Measurements from ENCODE around the gene FRY.

Gene FRY

DNA sequence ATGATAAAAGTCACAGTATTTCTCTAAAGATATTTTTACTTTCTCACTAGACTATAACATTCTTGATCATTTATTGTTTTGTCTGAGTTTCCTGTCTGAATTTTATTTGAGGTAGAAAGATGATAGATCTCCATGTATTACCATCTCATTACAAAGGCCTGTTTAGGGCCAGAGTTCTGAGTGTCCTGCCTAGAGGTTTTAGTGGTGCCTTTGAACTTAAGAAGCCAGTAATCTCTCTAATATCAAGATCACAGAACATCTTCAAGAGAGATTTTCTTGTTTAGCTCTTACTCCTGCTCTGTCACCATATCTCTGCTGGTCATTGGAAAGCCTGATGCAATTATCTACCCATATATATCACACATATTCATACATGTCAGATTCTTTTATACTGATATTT lies 182.1 kb downstream of the FRY start:
- DNase-seq (ENCODE audit: low read depth in 2 of 2): no peak

DNA sequence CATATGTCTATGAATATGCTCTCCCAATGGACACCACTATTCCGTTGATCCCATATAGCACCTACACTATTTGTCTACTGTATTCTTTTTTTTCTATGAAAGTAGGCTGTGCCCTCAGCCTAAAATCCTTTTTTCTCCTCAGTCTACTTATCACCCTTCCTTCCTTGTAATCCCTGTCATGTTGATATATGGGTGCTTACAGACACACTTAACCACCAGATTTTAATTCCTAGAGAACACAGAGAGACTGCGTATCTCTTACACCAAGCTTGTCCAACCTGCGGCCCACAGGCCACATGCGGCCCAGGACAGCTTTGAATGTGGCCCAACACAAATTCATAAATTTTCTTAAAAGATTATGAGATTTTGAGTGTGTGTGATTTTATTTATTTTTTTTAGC lies 182.5 kb downstream of the FRY start:
- no peak for DNase-seq (ENCODE audit: low read depth in 2 of 2)

DNA sequence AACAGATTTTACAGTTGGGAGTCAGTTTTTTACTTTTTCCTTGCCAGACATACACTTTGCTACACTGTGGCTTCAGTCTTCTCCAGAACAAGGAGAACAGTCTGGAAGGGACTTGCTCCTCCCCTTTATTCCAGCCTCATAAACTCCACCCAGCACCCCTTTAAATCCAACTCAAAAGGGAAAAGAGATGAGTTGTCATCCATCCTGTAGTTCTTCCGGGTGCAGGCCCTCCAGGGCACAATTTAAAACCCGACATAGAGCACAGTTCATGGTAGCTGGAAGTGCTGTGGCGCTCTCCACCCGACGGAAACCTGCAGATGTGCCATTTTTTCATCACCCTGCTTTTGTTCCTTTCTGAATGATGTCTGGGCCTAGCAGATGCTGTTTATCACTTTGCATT lies 184.7 kb downstream of the FRY start:
- DNase-seq (ENCODE audit: low read depth in 2 of 2): no peak

DNA sequence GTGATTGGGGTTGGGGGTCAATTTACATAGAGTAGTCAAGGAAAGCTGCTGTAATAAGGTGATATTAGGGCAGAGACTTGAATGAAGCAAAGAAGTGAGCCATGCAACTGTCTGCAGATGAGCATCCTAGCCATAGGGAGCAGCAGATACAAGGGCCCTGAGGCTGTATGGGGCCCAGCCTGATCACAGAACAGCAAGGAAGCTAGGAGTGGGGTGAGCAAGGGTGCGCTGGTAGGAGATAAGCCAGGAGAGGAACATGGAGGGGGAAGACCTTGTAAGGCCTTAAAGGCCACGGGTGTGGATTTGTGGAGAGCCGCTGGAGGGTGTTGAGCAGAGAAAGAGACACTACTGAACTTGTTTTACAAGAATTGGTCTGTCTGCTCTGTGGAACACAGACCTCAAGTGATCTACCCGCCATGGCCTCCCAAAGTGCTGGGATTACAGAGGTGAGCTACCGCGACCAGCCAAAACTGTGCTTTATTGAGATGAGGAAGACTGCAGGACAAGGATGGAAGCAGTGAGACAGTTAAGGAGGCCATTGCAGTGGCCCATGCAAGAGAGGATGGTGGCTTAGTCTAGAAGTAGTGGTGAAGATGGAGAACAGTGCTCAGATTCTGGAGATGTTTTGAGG lies 190.6 kb downstream of the FRY start:
- DNase-seq (ENCODE audit: low read depth in 2 of 2): no peak

DNA sequence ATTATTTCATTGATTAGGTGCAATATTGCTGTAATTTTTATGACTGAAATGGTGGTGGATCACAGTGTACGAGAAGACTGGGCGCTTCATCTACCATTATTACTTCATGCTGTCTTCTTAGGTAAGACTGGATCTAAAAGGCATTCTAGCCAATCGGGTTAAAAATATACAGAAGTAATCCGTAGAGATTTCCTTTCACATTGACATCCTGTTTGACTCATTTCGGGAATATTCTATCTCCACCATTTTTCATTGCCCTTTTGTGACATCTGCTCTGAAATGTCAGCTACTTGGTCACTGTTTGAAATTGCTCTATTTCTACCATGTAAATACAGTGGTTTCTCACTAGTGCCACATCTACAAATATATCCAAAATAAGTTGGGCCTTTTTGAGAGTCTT lies 193.3 kb downstream of the FRY start:
- no peak for DNase-seq (ENCODE audit: low read depth in 2 of 2)

DNA sequence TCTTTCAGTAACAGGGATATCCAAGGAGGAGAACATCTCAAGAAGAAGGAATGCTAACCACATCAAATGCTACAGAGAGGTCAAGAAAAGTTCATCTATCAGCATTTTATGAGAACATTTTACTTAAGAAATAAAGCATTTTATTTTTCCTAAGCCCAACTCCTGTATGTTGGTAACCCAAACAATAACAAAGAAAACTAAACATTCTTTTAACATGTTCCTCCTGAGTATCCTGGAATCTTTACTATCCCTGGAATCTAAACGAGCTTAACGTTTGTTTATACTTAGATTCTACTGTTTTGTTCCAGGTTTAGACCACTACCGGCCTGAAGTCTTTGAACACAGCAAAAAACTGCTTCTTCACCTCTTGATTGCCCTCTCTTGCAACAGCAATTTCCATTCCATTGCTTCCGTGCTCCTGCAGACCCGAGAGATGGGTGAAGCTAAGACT lies 193.9 kb downstream of the FRY start:
- DNase-seq (ENCODE audit: low read depth in 2 of 2): no peak

DNA sequence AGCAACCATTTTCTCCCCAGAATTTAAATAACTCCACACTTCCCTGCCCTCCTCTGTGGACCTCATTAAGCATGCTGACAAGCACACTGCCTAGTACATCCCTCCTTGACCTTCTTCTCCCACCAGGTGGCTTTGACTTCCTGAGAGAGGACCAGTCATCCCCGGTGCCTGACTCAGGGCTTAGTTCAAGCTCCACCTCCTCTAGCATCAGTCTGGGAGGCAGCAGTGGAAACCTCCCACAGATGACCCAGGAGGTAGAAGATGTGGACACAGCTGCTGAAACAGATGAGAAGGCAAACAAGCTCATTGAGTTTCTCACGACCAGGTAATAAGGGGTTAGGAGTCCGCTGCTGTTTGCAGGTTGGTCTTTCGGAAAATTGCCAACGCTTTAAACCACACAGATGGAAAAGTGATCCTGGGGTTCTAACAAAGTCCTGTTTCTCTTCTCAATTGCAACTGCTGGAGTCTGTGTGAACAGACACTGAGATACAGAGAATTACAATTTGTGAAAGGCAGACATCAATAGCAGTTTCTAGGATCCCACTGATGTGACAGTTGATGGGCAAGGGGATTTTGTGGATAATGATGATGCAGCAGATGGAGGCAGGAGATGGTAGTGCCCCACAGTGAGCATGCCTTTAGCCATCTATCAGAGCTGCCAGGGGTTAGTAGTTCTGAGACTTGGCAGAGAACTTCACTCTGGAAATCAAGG lies 196.9 kb downstream of the FRY start:
- DNase-seq (ENCODE audit: low read depth in 2 of 2): no peak

DNA sequence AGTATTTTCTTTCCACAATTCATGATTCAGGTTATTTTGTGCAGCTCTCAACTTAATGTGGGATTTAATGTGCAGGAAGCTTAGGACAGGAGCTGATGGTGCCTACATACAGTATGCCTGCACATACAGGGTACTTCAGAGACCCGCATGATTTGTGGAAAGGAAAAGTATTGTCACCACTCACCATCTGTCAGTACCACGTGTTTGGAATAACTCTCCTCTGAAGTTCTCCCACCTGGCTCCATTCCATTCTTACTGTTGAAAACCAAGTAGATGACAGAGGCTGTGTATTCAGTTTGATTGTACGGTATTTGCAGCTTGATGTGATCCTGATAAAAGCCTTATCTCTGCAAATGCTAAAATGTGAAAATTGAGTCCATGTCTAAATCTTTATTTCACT lies 197.9 kb downstream of the FRY start:
- DNase-seq (ENCODE audit: low read depth in 2 of 2): no peak

DNA sequence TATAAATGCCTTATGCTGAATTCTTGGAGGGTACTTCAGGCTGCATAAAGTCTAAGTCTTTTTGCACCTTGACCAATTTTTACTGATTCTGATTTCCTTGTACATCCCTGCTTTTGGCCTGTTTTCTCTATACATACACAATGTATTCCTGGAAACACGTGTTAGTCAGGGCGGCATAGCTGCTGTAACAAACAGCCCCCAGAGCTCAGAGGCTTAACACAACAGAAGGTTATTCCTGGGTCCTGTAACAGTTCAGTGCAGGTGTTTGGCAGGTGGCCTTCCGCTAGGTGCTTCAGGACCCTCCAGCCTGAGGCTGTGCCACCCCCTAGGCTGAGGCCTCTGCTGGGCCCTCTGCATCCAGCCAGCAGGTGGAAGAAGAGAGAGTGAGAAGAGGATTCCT lies 200.7 kb downstream of the FRY start:
- no peak for DNase-seq (ENCODE audit: low read depth in 2 of 2)

DNA sequence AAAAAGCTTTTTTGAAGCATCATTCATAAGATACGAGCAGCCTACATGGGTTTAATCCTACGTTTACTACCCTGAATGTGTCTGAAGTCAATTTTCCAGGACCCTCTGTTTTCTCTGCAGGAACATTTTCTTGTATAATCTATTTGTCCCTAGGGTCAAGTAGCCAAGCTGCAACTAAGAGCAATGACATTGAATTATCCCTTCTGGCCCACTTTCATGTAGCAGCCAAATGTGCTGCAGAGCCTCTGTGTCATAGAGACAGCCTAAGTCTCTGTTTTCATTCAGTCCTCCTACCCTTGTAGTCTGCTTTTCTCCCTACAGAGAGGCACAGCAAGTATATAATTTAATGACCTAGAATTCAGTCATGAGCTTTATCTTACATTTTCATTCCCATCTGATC lies 201.5 kb downstream of the FRY start:
- DNase-seq (ENCODE audit: low read depth in 2 of 2): no peak

DNA sequence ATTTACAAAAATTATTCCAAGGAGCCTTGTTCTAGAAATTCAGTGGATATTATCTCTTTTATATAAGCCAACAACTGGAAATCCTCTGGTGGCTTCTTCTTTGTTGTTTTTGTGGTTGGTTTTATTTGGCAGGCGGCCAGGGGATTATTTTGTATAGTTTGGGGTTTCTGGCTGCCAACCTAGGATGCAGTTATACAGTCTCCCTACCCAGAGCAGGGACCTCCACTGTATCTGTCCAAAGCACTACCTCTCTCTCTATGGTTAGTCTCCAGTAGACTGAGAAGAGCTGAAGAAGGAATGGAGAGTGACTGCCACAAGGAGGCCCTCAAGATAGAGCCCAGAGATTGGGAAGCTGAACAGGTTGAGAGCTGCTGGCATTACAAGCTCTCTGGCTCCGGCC lies 203.3 kb downstream of the FRY start:
- no peak for DNase-seq (ENCODE audit: low read depth in 2 of 2)

DNA sequence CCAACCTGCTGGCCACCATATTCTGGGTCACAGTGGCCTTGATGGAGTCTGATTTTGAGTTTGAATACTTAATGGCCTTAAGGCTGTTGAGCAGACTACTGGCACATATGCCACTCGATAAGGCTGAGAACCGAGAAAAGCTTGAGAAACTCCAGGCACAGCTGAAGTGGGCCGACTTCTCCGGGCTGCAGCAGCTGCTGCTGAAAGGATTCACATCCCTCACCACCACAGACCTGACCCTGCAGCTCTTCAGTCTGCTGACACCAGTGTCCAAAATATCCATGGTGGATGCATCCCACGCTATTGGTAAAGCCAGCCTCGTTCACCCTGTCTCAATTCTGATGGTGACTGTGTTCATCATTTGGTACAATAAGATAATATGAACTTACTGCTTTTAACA lies 206.1 kb downstream of the FRY start:
- DNase-seq (ENCODE audit: low read depth in 2 of 2): no peak

DNA sequence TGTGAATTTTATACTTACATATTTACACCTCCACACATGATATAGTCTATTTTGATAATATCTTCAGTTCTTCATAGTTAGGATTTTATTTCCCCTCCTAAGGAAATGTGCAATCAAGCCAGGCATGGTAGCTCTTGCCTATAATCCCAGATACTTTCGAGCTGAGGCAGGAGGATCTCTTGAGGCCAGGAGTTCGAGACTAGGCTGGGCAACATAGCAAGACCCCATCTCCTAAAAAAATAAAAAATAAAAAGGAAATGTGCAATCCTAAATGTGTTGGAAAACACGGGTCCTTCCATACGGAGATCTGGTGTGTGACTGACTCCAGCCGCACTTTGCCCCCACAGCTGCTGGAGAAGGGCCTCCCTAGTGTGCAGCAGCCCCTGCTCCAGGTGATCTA lies 212.1 kb downstream of the FRY start:
- no peak for DNase-seq (ENCODE audit: low read depth in 2 of 2)

DNA sequence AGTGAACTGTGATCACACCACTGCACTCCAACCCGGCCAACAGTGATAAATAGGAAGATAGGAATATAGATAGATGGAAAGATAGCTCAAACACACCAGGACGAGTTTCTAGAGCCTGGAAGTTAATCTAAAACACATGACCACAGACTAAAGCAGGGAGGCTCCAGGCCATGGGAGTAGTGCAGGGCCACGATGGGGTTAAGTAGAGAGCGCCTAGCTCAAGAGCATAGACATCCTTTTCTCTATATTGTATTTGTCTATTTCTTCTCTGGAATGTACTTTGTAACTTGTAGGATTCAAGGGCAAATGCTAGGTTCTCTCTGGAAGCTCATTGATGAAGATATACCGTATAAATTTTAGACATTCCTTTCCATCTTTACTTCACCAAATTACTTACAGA lies 214.0 kb downstream of the FRY start:
- DNase-seq (ENCODE audit: low read depth in 2 of 2): no peak

DNA sequence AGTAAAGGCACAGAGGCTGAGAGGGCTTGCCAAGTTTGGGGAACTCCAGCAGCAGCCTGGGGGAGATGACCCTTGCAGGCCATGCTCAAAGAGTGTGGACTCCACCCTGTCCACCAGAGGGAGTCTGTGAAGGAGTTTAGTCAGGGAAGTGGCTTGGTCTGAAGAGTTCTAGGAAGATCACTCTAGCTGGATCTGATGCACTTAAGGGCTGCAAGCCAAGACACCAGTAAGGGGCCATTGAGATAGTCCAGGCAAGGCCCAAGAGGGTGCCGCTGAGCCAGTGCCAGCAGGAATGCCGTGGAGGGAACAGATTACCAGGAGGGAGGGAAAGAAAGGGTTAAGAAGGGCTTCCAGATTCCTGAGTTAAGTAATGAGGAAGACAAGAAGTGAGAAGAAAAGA lies 214.9 kb downstream of the FRY start:
- DNase-seq (ENCODE audit: low read depth in 2 of 2): peak; percentile 37 to 40

DNA sequence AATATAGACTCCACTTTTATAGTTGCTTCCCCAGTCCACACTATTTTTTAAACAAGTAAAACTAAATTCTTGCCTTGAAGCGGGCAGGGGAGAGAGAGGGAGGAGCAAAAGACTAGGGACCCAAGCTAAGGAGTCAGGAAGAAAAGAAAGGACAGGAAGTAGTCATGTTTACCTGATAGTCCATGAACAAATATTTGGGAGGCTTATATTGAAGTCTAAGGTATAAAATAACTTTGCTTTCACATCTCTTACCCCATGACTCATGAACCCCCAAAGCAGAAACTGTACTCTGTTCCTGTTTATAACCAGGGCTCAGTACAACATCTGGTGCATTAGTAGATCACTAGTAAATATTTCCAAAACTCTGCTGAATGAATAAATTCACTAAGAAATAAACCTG lies 216.3 kb downstream of the FRY start:
- no peak for DNase-seq (ENCODE audit: low read depth in 2 of 2)

DNA sequence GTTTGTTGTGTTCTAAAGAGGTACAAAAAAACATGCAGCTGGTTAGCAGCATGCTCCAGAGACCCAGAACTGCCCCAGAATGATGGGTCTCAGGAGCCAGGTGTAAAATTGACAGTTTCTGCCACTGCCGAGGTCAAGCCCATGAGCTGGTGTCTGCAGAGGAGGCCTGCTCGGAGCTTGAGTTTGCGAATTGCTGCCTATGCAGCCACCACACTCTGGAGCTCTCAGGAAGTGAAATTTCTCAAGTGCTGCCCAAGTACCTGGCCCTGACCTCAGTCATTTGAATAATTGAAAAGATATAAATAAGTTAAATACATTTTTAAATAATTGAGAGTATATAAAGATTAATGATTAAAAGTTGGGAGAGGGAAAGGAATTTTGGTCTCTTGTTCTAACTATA lies 217.2 kb downstream of the FRY start:
- DNase-seq (ENCODE audit: low read depth in 2 of 2): no peak

DNA sequence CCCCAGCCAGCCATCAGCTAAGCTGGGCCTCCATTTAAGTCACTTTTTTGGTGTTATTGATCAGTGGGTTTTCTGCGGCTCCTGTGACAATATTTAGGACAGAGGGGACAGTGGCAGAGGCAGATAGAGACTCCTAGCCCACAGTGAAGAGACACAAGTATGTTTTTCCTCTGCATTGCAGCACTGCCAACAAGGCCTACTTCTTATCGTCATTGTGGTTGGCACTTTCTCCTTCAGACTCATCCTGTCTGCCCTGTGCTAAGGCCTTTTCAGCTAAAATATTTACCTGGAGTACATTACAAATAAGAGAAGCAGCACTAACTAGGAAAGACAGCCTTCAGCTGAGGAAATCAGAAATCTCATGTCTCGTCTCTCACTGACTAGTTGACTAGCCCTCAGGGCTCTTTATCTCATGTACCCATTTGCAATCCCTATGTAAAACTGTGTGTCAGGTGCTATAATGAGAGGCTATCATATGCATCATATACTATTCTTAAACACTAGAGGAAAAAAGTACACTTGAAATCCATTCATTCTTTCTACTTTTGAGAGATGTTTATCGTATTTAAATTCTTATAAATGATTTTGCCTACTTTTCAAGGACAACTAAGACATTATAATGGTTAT lies 221.4 kb downstream of the FRY start:
- DNase-seq (ENCODE audit: low read depth in 2 of 2): no peak

DNA sequence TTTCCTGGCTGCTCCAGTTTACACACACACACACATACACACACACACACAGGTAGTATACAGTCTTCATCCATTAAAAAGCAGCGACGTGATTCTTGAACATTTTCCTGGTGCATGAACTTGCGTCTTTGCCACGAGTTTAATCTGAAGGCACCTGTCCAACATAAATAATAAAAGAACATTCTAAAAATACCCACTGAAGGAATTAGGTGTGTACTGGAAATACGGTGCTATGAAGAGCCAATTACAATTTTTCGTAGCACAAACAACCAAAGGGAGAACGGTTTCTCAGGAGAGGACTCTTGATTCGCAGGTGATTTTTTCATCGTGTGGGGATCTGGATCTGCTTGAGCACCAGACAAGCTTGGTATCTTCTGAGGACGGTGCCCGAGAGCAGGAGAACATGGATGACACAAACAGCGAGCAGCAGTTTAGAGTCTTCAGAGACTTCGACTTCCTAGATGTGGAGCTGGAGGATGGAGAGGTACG lies 222.4 kb downstream of the FRY start:
- no peak for DNase-seq (ENCODE audit: low read depth in 2 of 2)

DNA sequence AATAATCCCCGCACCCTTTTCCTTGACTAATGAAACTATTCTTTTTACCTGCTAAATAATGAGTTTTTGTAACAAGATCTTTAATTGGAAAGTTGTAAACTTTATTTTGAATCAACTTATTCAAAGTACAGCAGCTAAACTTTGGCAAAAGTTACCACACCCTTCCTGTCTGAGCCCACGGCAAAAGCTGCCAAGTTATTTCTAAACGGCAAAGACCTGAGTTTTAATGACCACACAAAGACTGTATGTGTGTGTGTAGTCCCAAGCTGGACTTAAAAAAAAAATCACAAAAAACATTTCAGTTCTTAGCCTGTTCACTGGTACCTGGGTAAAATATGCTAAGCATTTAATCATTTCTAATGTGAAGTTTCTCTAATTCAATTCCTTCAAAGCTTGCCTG lies 222.8 kb downstream of the FRY start:
- DNase-seq (ENCODE audit: low read depth in 2 of 2): no peak

DNA sequence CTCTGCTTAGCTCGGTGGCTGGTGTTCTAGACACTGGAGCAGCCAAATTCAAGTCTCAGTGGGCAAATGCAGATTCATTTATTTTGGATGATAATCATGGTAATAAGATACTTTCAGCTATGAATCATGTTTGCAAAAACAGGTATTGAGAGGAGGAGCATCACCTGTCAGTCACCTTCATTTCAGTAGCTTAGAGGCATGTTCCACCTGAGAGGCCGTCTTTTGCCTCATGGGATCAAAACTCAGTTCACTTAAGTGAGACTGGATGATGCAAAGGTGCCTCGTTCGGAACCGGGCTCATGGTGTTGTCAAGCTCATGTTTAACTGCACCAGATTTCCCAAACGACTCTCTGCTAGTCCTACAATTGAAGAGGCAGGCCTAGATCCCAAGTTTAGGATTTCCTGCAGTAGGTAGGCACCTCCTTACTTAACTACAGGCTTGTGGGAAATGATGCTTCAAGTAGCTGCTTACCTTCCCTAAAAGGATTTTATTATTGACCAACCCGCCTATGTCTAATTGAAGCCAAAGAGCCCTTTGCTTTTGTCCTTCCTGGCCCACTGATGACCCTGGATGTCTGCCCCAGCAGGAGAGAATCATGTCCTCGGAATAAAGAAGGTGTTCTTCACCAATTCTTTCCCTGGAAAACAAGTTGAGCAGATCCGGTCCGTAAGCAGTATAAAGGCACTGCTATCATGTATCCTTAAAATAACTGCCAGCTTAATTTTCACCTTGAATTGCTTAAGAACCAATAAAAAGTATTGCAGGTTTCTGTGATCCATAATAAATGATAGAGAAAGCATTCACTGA lies 223.5 kb downstream of the FRY start:
- DNase-seq (ENCODE audit: low read depth in 2 of 2): no peak

DNA sequence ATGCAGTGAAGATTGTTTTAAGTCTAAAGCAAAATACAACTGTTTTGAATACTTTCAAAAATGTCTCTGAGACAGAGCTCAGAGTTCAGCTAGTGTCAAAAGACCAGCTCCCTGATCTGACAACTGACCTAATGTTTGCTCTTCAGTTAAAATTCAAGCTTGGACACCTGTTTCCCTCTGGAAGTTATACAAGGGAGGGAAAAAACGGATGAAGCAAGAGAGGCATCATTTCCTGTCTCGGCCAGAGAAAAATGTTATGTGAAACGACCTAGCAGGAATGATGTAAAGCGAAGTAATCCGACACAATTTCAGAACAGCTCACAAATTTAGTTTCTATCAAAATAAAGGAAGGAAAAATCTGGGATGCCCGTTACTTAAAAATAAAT lies 224.1 kb downstream of the FRY start:
- DNase-seq (ENCODE audit: low read depth in 2 of 2): no peak

All from stimulated activated CD4-positive, alpha-beta T cell treated with anti-CD3 and anti-CD28 coated beads, Interleukin-4, amount 100 ng/mL, for 48 hours (primary cell).